Daoy (cell line): ENCODE measurements around the gene XIRP2. TPM values are rescaled to one million over a fixed set of nuclear protein-coding genes. Genes with fewer than 3 reads are reported as not detected.
A peak's percentile ranks its signal among the peaks of the same experiment; 100 is the strongest.

Source experiments
- DNase-seq: peaks from one replicate; pipeline ENCODE4 v3.0.0-alpha.2; 2015; ENCODE audit warnings: low read depth
- total RNA-seq: library from RNA; depleted of rRNA; stranded (reverse); fragments of >200 nt; shearing (Covaris generic); gene quantifications from 2 replicates; pipeline ENCODE4 v1.2.3, GENCODE V29; 2014

The XIRP2 gene
- total RNA-seq, 1 experiment from 2014 or later = not detected

DNA sequence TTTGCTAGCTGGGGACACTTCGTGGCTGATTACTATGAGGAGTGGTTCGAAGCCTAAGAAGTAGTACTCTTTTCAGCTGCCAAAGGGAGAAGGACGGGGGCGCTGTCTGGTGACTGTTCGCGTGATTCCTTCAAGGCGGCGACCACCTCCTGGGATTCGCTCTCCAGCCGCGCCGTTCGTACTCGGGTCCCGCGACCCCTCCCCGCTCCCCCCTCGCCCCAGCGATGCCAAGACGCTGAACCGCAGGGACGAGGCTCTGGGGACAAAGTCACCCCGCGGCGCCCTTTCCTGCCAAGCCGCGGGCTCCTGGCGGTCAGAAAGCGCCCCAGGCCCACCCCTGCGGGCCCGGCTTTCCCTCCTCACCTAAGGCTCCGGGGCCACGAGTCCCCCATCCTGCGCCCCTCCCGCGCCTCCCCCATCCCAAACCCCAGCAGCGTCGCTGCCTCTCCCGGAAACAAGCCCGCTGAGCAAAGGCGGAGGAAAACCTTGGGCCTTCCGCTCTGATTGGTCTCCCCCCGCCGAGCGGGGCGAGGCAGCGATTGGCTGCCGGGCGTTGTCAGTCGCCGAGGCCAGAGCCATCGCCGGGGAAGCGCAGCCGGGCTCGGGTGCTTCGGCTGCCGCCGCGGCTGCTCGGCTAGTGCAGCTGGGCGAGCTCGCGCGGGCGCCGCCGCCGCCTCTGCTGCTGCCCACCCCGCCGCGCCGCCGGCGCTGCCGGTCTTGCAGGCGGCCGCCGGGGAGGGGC, 404.3 kb downstream of the XIRP2 start, which contains the start of gene B3GALT1:
B3GALT1 (plus strand) TSS at position 572 of the 742 bp plus-strand sequence.
- DNase-seq = peak; percentile 92

DNA sequence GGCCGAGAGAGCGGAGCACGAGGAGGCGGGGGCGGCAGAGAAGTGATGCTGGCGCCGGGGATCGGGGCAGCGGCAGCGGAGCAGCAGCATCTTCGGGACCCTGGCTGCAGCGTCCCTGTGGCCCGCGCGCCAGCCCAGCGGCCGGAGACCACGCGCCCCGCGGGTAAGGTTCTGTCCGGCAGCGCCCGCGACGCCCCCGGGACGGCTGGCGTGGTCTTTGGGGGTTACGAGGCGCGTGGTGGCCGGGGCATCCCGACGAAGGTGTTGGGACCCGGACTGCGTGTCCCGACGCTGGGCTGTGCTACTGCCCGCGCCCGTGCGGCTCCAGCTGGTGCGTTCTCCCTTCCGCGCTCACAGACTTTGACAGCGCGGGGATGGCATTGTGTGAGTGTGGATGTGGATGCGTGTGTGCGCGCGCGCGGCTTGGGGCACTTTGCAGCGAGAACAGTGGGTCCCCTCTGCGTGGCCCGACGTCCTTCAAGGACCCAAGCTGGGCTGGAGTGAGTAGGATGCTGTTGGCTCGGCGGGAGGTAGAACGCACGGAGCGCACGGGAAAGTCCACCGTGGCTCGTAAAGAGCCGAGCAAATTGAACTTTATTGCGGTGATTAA, 405.0 kb downstream of the XIRP2 start:
- peak; percentile 23 for DNase-seq

DNA sequence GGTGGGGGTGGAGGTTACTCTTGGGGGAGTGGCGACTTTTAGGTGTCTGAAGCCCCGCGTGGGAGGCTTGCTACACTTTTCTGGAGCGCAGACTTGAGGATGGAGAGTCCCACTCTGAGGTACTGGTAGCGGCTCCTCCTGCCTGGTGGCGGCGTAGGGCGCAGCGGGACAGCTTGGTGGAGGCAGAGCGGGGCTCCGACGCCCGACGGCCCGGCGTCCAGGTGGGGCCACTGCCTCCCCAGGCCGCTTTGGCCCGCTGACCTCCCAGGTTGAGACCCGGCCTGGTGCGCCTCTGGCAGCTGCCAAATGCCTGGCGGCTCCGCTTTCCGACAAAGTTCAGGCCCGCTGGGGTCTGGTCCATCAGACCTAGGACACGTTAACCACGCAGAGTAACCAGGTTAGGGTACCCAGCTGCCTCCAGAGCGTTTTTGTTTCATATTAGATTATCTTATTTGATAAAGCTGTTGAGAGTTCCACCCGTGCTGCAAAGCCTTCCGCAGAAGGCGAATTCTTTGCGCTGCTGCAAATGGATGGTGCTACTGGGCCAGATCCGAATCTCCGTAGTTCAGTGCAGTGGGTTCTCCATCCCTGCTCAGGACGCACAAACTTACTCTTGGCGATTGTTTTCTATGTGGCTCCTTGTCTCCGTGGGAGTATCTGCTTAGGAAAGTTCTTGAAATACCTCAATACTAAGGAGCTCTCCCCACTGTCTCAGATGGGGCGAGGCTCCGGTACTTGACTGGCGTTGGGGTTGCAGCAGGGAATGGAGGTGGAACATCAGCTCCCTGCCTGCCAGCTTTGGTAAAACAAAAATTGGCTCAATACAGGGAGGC, 405.9 kb downstream of the XIRP2 start:
- peak; percentile 37 for DNase-seq

DNA sequence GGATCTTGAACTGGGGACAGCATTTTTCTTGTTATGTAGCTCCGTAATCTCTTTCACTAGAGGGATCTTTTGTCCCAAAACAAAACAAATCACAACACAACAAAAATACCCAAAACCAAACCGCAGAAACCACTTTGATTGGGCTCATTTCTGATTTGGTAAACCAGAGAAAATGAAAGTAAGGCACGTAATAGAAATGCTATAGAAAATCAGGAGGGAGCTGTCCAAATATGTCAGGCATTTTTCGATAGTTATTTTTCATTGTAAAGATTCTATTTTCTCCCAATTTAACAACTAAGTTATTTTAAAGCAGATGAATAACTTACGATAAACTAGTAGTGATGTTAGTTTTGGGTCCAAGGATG, 406.5 kb downstream of the XIRP2 start:
- DNase-seq = no peak

DNA sequence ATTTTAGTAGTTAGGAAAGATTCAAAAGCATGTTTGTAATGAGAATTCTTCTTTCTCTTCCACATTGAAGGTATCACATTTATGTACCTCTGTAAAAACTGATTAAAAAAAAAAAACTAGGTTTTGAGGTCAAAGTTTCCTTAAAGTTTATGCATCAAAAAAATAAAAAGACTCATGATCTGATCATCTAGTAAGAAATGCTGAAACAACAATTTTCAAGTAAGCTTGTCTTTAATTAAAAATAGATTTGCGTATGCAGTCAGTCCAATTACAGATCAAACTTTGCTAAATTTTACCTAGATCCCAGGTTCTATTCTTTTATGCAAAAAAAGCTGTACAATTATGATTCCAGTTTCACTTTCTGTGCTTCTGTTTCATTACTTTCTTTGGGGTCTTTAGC, 409.0 kb downstream of the XIRP2 start:
- no peak for DNase-seq

DNA sequence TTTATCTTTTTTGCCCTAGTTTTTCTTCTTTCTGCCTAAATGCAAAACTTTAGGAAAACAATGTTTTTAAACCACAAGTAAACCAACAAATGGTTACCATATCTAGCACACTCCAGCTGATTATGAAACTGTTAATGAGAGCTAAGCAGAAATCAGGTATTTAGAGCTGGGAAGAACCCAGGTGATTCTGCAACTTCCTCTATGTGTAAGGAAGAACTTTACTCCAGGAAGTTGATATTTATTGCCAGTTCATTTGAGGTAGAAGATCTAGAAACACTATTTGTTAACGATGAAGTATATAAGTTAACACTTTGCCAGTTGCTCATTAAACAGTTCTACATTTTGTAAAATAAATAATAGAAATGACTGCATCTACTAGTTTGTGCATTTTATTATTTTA, 409.7 kb downstream of the XIRP2 start:
- DNase-seq = no peak
